Aorta (tissue), 5 donors: ENCODE measurements around the gene LYZL4. TPM values are rescaled to one million over a fixed set of nuclear protein-coding genes. Genes with fewer than 3 reads are reported as not detected.

Experiments
- ATAC-seq: fragments of 200-7000 bp; cut with Tn5 transposase; one replicate; pipeline ENCODE4 v1.9.1; 2022; ENCODE audit warnings: moderate library complexity; ENCODE audit not compliant: low FRiP score
- DNase-seq, 2 donors: peaks; one replicate each; pipeline ENCODE4 v3.0.0-alpha.2; 2020
- H3K27ac ChIP-seq, 2 donors: one replicate each; pipeline ENCODE4 v1.5.1; 2013; ENCODE audit warnings: low read length in 2 of 2, mild to moderate bottlenecking in 2 of 2, moderate library complexity in 2 of 2, control low read depth in 1 of 2, inconsistent platforms in 1 of 2, low read depth in 1 of 2
- H3K27me3 ChIP-seq, 2 donors: one replicate each; pipeline ENCODE4 v1.6.1; 2013; ENCODE audit warnings: control low read depth in 1 of 2, low read length in 1 of 2, mild to moderate bottlenecking in 1 of 2, moderate library complexity in 1 of 2; ENCODE audit not compliant: insufficient read depth in 2 of 2, control insufficient read depth in 1 of 2
- H3K36me3 ChIP-seq, 2 donors: one replicate each; pipeline ENCODE4 v1.6.1; 2013; ENCODE audit warnings: control low read depth in 1 of 2, low read length in 1 of 2, mild to moderate bottlenecking in 1 of 2; ENCODE audit not compliant: insufficient read depth in 2 of 2, control insufficient read depth in 1 of 2
- H3K4me1 ChIP-seq, 2 donors: one replicate each; pipeline ENCODE4 v1.6.1; 2013; ENCODE audit warnings: low read length in 2 of 2, control low read depth in 1 of 2, mild to moderate bottlenecking in 1 of 2, moderate library complexity in 1 of 2; ENCODE audit not compliant: insufficient read depth in 2 of 2, control insufficient read depth in 1 of 2
- H3K4me3 ChIP-seq, 2 donors: one replicate each; pipeline ENCODE4 v1.5.1; 2013; ENCODE audit warnings: low read length in 2 of 2, control low read depth in 1 of 2, mild to moderate bottlenecking in 1 of 2
- H3K9me3 ChIP-seq: one replicate; pipeline ENCODE4 v1.6.1; 2013; ENCODE audit warnings: mild to moderate bottlenecking, low read length; ENCODE audit not compliant: control insufficient read depth
- WGBS, 2 donors: extraction: QIAGEN DNeasy Blood & Tissue Kit; methylation state at CpG; one replicate each; pipeline ENCODE4 v1.1.7; 2013; 5-methylcytosine and 5-hydroxymethylcytosine counted together
- intact Hi-C, 2 donors: fragments of 100-400 bp; cut with DNase I; formaldehyde crosslinking; loops; one replicate each; pipeline versions ENCODE4 v1.14.2 to v1.15.0; 2022
- polyA plus RNA-seq, 2 donors: library from polyadenylated mRNA; stranded (reverse); fragments of 200-250 nt; gene quantifications; one replicate each; pipeline ENCODE4 v1.2.3, GENCODE V29; 2013
- total RNA-seq, 2 donors: library from RNA; stranded (reverse); fragmentation: NEBNext Ultra II Directional; extraction: Animal tissue kit (Norgen Biotek cat#: 25700); gene quantifications; one replicate each; pipeline ENCODE4 v1.2.1, GENCODE V29; 2021
- donor health status: healthy with polysubstance abuse.
- donor health status: Bipolar disorder and iron deficiency.
- donor health status: DM: no; HTN: no; CAD: no.
- donor health status: DM: no; HTN: no; CAD: no.
- donor health status: DM: yes; HTN: yes; CAD: no.

LYZL4 gene
- total and polyA plus RNA-seq, 4 donors = not detected

- no peak for DNase-seq
- 80 to 82% methylated on average over 7 of the region's 7 CpGs for WGBS, 2 donors
Observed at GRCh38 chr3:42349765-42350594, 60.4 kb downstream of the LYZL4 start.

GRCh38 chr3:42347928-42348327 lies 62.5 kb downstream of the LYZL4 start:
- 91% methylated on average over 2 of the region's 2 CpGs for WGBS, 2 donors
- no peak overlapping the region for H3K27ac ChIP-seq
- no peak for DNase-seq

More at GRCh38 chr3:42349765-42350594, 60.4 kb downstream of the LYZL4 start:
- intact Hi-C loops = no loop called here
- Histone ChIP-seq H3K27me3 (no peaks in the 10 kb centered on the region), H3K36me3 (no peaks in the 10 kb centered on the region), H3K4me3 (no peak overlapping the region), H3K9me3 (no peaks in the 10 kb centered on the region), H3K4me1 (peaks cover 0 to 3% of the 10 kb centered on the region in 2 donors), H3K27ac (no peak overlapping the region)
- no peak for ATAC-seq

More at GRCh38 chr3:42347928-42348327, 62.5 kb downstream of the LYZL4 start:
- intact Hi-C loops = no loop called here
- H3K4me3 ChIP-seq = no peak overlapping the region
- ATAC-seq = no peak
- H3K4me1 ChIP-seq = peaks cover 0 to 3% of the 10 kb centered on the region in 2 donors
- no peaks in the 10 kb centered on the region for H3K27me3 ChIP-seq
- H3K36me3 ChIP-seq = no peaks in the 10 kb centered on the region
- no peaks in the 10 kb centered on the region for H3K9me3 ChIP-seq

Other genes with a start within 250 kb of the LYZL4 start
- gene CCK, start 144.4 kb downstream of the LYZL4 start, total RNA-seq = not detected
- gene CCK, start 144.4 kb downstream of the LYZL4 start, polyA plus RNA-seq = under 1 TPM in 1 of 2 donors, not detected in 1; 0.63 TPM
- 1 to 10 TPM; 3.2 to 7.6 TPM for gene VIPR1, start 92.0 kb upstream of the LYZL4 start, total RNA-seq
- gene VIPR1, start 92.0 kb upstream of the LYZL4 start, polyA plus RNA-seq = 10 to 100 TPM; 11.5 to 14.0 TPM
- gene SEC22C, start 171.4 kb upstream of the LYZL4 start, total RNA-seq = 10 to 100 TPM; 43.6 to 46.6 TPM
- gene SEC22C, start 171.4 kb upstream of the LYZL4 start, polyA plus RNA-seq = 10 to 100 TPM; 54.5 to 58.6 TPM
- 10 to 100 TPM; 17.5 to 18.5 TPM for gene SS18L2, start 180.2 kb upstream of the LYZL4 start, total RNA-seq
- gene SS18L2, start 180.2 kb upstream of the LYZL4 start, polyA plus RNA-seq = 10 to 100 TPM; 21.4 to 47.8 TPM
- 100 to 1,000 TPM in 1 of 2 donors, 10 to 100 TPM in 1; 98.5 to 163 TPM for gene NKTR, start 190.1 kb upstream of the LYZL4 start, total RNA-seq
- gene NKTR, start 190.1 kb upstream of the LYZL4 start, polyA plus RNA-seq = 10 to 100 TPM in 1 of 2 donors, 1 to 10 TPM in 1; 6.1 to 57.7 TPM
- 10 to 100 TPM; 72.4 to 82.0 TPM for gene ZBTB47, start 243.1 kb upstream of the LYZL4 start, total RNA-seq
- 10 to 100 TPM; 42.3 to 77.1 TPM for gene ZBTB47, start 243.1 kb upstream of the LYZL4 start, polyA plus RNA-seq